PC-3 (cell line): ENCODE results near the gene TRPC4AP.

Experiments used
- CTCF ChIP-seq: fragments of 300-600 bp; sonication (generic); conservative IDR thresholded peaks from 2 replicates; pipeline ENCODE4 v1.5.1; 2017; ENCODE audit warnings: antibody characterized with exemption, low read depth, mild to moderate bottlenecking, low read length
- EZH2 ChIP-seq: fragments of 300-600 bp; sonication (generic); IDR thresholded peaks from one replicate; pipeline ENCODE4 v1.6.1; 2017; ENCODE audit warnings: antibody characterized with exemption, mild to moderate bottlenecking, low read length; ENCODE audit not compliant: unreplicated experiment
- EZH2phosphoT487 ChIP-seq: fragments of 300-600 bp; sonication (generic); IDR thresholded peaks from 2 replicates; pipeline ENCODE4 v1.6.1; 2018; ENCODE audit warnings: mild to moderate bottlenecking, antibody characterized with exemption, low read length, borderline replicate concordance

GRCh38 chr20:35079472-35080347 lies 12.9 kb downstream of the TRPC4AP start:
- no peak for TF ChIP-seq CTCF
- no peak for TF ChIP-seq EZH2
- TF ChIP-seq EZH2phosphoT487: no peak
